HepG2 (cell line): Measurements from ENCODE around the gene CKS1B. TPM values are rescaled to one million over a fixed set of nuclear protein-coding genes. Genes with fewer than 3 reads are reported as not detected.

Source experiments
- ATAC-seq: fragments of 200-7000 bp; cut with Tn5 transposase; 3 replicates; pipeline ENCODE4 v1.9.1; 2020; ENCODE audit warnings: mild to moderate bottlenecking, moderate library complexity
- BruUV-seq: library from RNA; stranded (reverse); fragments of 400-500 nt; replicated peaks from 2 replicates; lab custom pipeline; 2021; lab: Mats Ljungman, UMichigan
- CTCF ChIA-PET: fragments of 300-600 bp; formaldehyde crosslinking; extraction: SDS; loops from one replicate; lab custom pipeline; 2021; ENCODE audit warnings: low total read pairs, inconsistent platforms, low intra/inter-chr PET ratio; lab: Yijun Ruan, JAX
- POLR2A ChIA-PET: fragments of 350-600 bp; sonication (Branson Sonifier 250); formaldehyde crosslinking; loops from one replicate; lab custom pipeline; 2020; ENCODE audit warnings: antibody characterized with exemption, inconsistent platforms; lab: Yijun Ruan, JAX
- DNase-seq: peaks from one replicate; pipeline ENCODE4 v3.0.0-alpha.2; 2015; ENCODE audit warnings: low spot score
- FAIRE-seq: peaks from 3 replicates; lab custom pipeline; 2011; peaks lifted over from hg19 to GRCh38; lab: Jason Lieb, UNC
- H2AFZ ChIP-seq: one replicate; pipeline ENCODE4 v1.6.1; 2011; ENCODE audit warnings: low read length, inconsistent platforms
- H3K27ac ChIP-seq: fragments of 300-600 bp; 3 replicates; pipeline ENCODE4 v1.8.0; 2011; ENCODE audit warnings: mixed run types, mild to moderate bottlenecking, mixed read lengths, low read length, inconsistent platforms; ENCODE audit not compliant: insufficient read depth; ENCODE audit errors: extremely low read length
- H3K27me3 ChIP-seq, 2 experiments: fragments of 200-600 bp in 1 of 2; 2 replicates in 1 of 2; 3 replicates in 1 of 2; pipeline versions ENCODE4 v1.6.0 to v1.8.0; 2011; ENCODE audit warnings: low read length in 2 of 2, mild to moderate bottlenecking in 2 of 2, moderate library complexity in 2 of 2, inconsistent platforms in 1 of 2; ENCODE audit not compliant: insufficient read depth in 2 of 2, control insufficient read depth in 1 of 2
- H3K36me3 ChIP-seq, 2 experiments: fragments of 200-600 bp in 1 of 2; replicated peaks in 1 of 2; 2 replicates in 1 of 2; 3 replicates in 1 of 2; pipeline versions ENCODE4 v1.5.1 to v1.8.0; 2011; ENCODE audit warnings: low read length in 2 of 2, inconsistent platforms in 1 of 2; ENCODE audit not compliant: insufficient read depth in 2 of 2, control insufficient read depth in 1 of 2
- H3K4me1 ChIP-seq: 2 replicates; pipeline ENCODE4 v1.5.1; 2012; ENCODE audit warnings: low read length, inconsistent platforms; ENCODE audit not compliant: insufficient read depth
- H3K4me2 ChIP-seq: 2 replicates; pipeline ENCODE4 v1.6.0; 2011; ENCODE audit warnings: low read depth, low read length, inconsistent platforms
- H3K4me3 ChIP-seq, 3 experiments: fragments of 200-600 bp in 1 of 3; sonication (generic), shearing (Covaris generic) in 1 of 3; replicated peaks in 1 of 3; 2 replicates each; pipeline ENCODE4 v1.5.1; 2011 to 2016; ENCODE audit warnings: low read length in 3 of 3, inconsistent platforms in 2 of 3, low read depth in 2 of 3, mild to moderate bottlenecking in 2 of 3, control low read depth in 1 of 3, mixed read lengths in 1 of 3; ENCODE audit not compliant: insufficient read depth in 1 of 3
- H3K79me2 ChIP-seq: one replicate; pipeline ENCODE4 v1.6.1; 2011; ENCODE audit warnings: low read length, inconsistent platforms; ENCODE audit not compliant: insufficient read depth
- H3K9ac ChIP-seq: 2 replicates; pipeline ENCODE4 v1.6.0; 2011; ENCODE audit warnings: mild to moderate bottlenecking, low read depth, low read length, inconsistent platforms; ENCODE audit not compliant: insufficient read depth
- H3K9me3 ChIP-seq: 2 replicates; pipeline ENCODE4 v1.5.1; 2012; ENCODE audit warnings: mild to moderate bottlenecking, low read length
- H4K20me1 ChIP-seq: 2 replicates; pipeline ENCODE4 v1.6.0; 2011; ENCODE audit warnings: inconsistent platforms, mild to moderate bottlenecking, low read length, moderate library complexity; ENCODE audit not compliant: insufficient read depth
- GATAD2A ChIP-seq: IDR thresholded peaks from 2 replicates; pipeline ENCODE4 v1.6.1; 2016
- SRF ChIP-seq: IDR thresholded peaks from 2 replicates; pipeline ENCODE4 v1.6.1; 2011; ENCODE audit warnings: mild to moderate bottlenecking, low read depth, low read length, moderate library complexity
- ZFP36L1 ChIP-seq: sonication (generic); formaldehyde crosslinking; IDR thresholded peaks from 2 replicates; pipeline ENCODE4 v1.8.0; 2022; ENCODE audit warnings: mild to moderate bottlenecking, missing genetic modification reagents, moderate library complexity
- ZHX2 ChIP-seq, 2 experiments: sonication (generic) in 1 of 2; formaldehyde crosslinking in 1 of 2; IDR thresholded peaks; 2 replicates each; pipeline versions ENCODE4 v1.6.1 to v1.9.0; 2014 to 2022; ENCODE audit warnings: antibody characterized with exemption in 1 of 2, borderline replicate concordance in 1 of 2, inconsistent platforms in 1 of 2, low read depth in 1 of 2, missing genetic modification reagents in 1 of 2
- ZNF503 ChIP-seq: sonication (generic); formaldehyde crosslinking; IDR thresholded peaks from 2 replicates; pipeline ENCODE4 v1.4.0; 2020; ENCODE audit warnings: missing genetic modification reagents
- ZNF879 ChIP-seq: sonication (generic); formaldehyde crosslinking; IDR thresholded peaks from 2 replicates; pipeline ENCODE4 v1.8.1; 2023; ENCODE audit warnings: missing genetic modification reagents
- WGBS: methylation state at CpG from one replicate; pipeline ENCODE4 v1.1.6; 2017; ENCODE audit warnings: low lambda C conversion rate; 5-methylcytosine and 5-hydroxymethylcytosine counted together
- in situ Hi-C: cut with HindIII; loops from 2 replicates; pipeline ENCODE4 v1.10.0; 2017; ENCODE audit warnings: low pct_unique_long_range_greater_than_20kb; ENCODE audit not compliant: extremely low pct_ligation_motif_present
- intact Hi-C: fragments of 100-400 bp; cut with micrococcal nuclease; formaldehyde crosslinking; loops from one replicate; pipeline ENCODE4 v1.10.0; 2022; ENCODE audit not compliant: unreplicated experiment
- polyA plus RNA-seq, 8 experiments: library from polyadenylated mRNA; depleted of rRNA in 3 of 8; stranded (reverse) in 7 of 8; unstranded in 1 of 8; fragments of >200 nt; fragmentation: Illumina TruSeq in 4 of 8; extraction: Trizol in 4 of 8; gene quantifications; 2 replicates each; pipeline versions ENCODE4 v1.2.1 to v1.2.3, GENCODE V29; 2011 to 2016; ENCODE audit warnings: low read depth in 4 of 8, missing spikeins in 1 of 8, mixed read lengths in 1 of 8; ENCODE audit not compliant: insufficient read depth in 1 of 8
- total RNA-seq, 5 experiments: library from RNA; depleted of rRNA; stranded (reverse); fragments of >200 nt; fragmentation: Illumina TruSeq; extraction: Trizol; gene quantifications; 2 replicates each; pipeline ENCODE4 v1.2.3, GENCODE V29; 2016; ENCODE audit warnings: low read depth in 1 of 5

Gene CKS1B
- total and polyA plus RNA-seq, 2 of the 13 experiments (the other 11 are each of a cell fraction or from before 2014, with no cell fraction given) = 217 to 222 TPM

- TF ChIP-seq ZNF503 = 0 out of 2 replicates have a peak, but pooled peaks have one; percentile 4
- 0 out of 2 replicates have a peak, but pooled peaks have one; percentile 18 for TF ChIP-seq SRF
- 0 out of 2 replicates have a peak, but pooled peaks have one; percentile 17 for TF ChIP-seq ZFP36L1 (CRISPR knock-in tag)
- TF ChIP-seq ZNF879 (CRISPR knock-in tag) = 0 out of 2 replicates have a peak, but pooled peaks have one; percentile 54
These were observed 28.2 kb downstream of the CKS1B start, which contains the start of gene ZBTB7B (continued) for GRCh38 chr1:155002464-155003226.

- TSS peak; percentile 49 for BruUV-seq
- CTCF ChIA-PET = interaction anchor here (1.6 to 6.8 kb wide), 2 partner anchors 14 kb away, joined by 5 to 54 read pairs; no protein-coding TSS in a partner anchor
- Histone ChIP-seq H3K27me3 (no peaks in the 10 kb centered on the region; a peak in 1 of 5 replicates), H3K36me3 (no peaks in the 10 kb centered on the region; a peak in 1 of 5 replicates), H3K27ac (peak overlapping the region; percentile 97), H3K4me1 (peaks cover 57% of the 10 kb centered on the region), H3K4me3 (peak overlapping the region; percentile 86 to 98 (median 98)), H3K9me3 (no peaks in the 10 kb centered on the region), H2AFZ (no peak overlapping the region), H3K9ac (peak overlapping the region; percentile 95), H4K20me1 (peaks cover 4% of the 10 kb centered on the region; the same call in 1 of the 2 replicates), H3K79me2 (peaks cover 39% of the 10 kb centered on the region), H3K4me2 (peak overlapping the region; percentile 89)
- ATAC-seq (no peak), FAIRE-seq (no peak), DNase-seq (no peak)
- in situ Hi-C loops (no loop called here), intact Hi-C loops (loop anchor here (5.0 kb wide), 1 partner anchor 446 kb away; the partner anchor contains the start of gene UBE2Q1)
- POLR2A ChIA-PET = interaction anchor here (0.6 to 6.7 kb wide), 9 partner anchors 11 to 223 kb away, joined by 3 to 90 read pairs (median 4); partner anchors contain the start of genes PMVK and SLC50A1
- 0% methylated on average over 15 of the region's 37 CpGs for WGBS
- no peak for TF ChIP-seq ZHX2 (IDR thresholded peaks at IDR 0.05; ENCODE audit: low read depth)
- no peak for TF ChIP-seq ZHX2 (CRISPR knock-in tag; IDR thresholded peaks at IDR 0.05; ENCODE audit: borderline replicate concordance)
- TF ChIP-seq GATAD2A (CRISPR knock-in tag) = no peak
These were observed 28.8 kb downstream of the CKS1B start for GRCh38 chr1:155003227-155003765.
